Neuronal stem cell (in vitro differentiated cells): Measurements from ENCODE around the gene CASK.

Experiments used
- DNase-seq: peaks from one replicate; pipeline ENCODE4 v3.0.0-alpha.2; 2013; ENCODE audit warnings: low spot score
- H2AFZ ChIP-seq: one replicate; pipeline ENCODE4 v1.6.1; 2013; ENCODE audit warnings: mild to moderate bottlenecking, low read length, inconsistent platforms
- H2AK5ac ChIP-seq: 2 replicates; pipeline ENCODE4 v1.6.1; 2013; ENCODE audit warnings: low read depth, mild to moderate bottlenecking, inconsistent platforms, low read length, moderate library complexity, mixed read lengths
- H2BK120ac ChIP-seq: 2 replicates; pipeline ENCODE4 v1.6.1; 2013; ENCODE audit warnings: low read depth, mild to moderate bottlenecking, inconsistent platforms, low read length, moderate library complexity, mixed read lengths
- H2BK12ac ChIP-seq: one replicate; pipeline ENCODE4 v1.6.1; 2013; ENCODE audit warnings: low read length, inconsistent platforms
- H2BK15ac ChIP-seq: 2 replicates; pipeline ENCODE4 v1.6.1; 2013; ENCODE audit warnings: mild to moderate bottlenecking, low read length, inconsistent platforms, mixed read lengths
- H2BK5ac ChIP-seq: one replicate; pipeline ENCODE4 v1.6.1; 2013; ENCODE audit warnings: inconsistent platforms, mild to moderate bottlenecking, low read length, moderate library complexity
- H3K14ac ChIP-seq: one replicate; pipeline ENCODE4 v1.6.1; 2013; ENCODE audit warnings: low read length, inconsistent platforms
- H3K18ac ChIP-seq: 2 replicates; pipeline ENCODE4 v1.6.1; 2013; ENCODE audit warnings: low read length, inconsistent platforms
- H3K23ac ChIP-seq: 2 replicates; pipeline ENCODE4 v1.6.1; 2013; ENCODE audit warnings: low read depth, mild to moderate bottlenecking, mixed read lengths, low read length, inconsistent platforms; ENCODE audit not compliant: poor library complexity
- H3K27ac ChIP-seq: replicated peaks from 3 replicates; pipeline ENCODE4 v1.5.1; 2013; ENCODE audit warnings: low read length, inconsistent platforms
- H3K27me3 ChIP-seq, 3 experiments: 2 replicates each; pipeline ENCODE4 v1.6.1; 2013; ENCODE audit warnings: low read length in 3 of 3, mild to moderate bottlenecking in 2 of 3, inconsistent platforms in 1 of 3, low read depth in 1 of 3, mixed read lengths in 1 of 3, moderate library complexity in 1 of 3; ENCODE audit not compliant: control insufficient read depth in 3 of 3, insufficient read depth in 3 of 3
- H3K36me3 ChIP-seq, 2 donors: replicated peaks in 1 of 2; 2 replicates each; pipeline ENCODE4 v1.6.1; 2013; ENCODE audit warnings: low read length in 2 of 2; ENCODE audit not compliant: control insufficient read depth in 2 of 2, insufficient read depth in 2 of 2
- H3K4ac ChIP-seq: 2 replicates; pipeline ENCODE4 v1.6.1; 2013; ENCODE audit warnings: inconsistent platforms, mild to moderate bottlenecking, low read length, moderate library complexity
- H3K4me1 ChIP-seq, 2 donors: 1 replicate in 1 of 2; 2 replicates in 1 of 2; pipeline ENCODE4 v1.6.1; 2013; ENCODE audit warnings: low read length in 2 of 2, low read depth in 1 of 2; ENCODE audit not compliant: control insufficient read depth in 2 of 2, insufficient read depth in 1 of 2
- H3K4me2 ChIP-seq: one replicate; pipeline ENCODE4 v1.6.1; 2013; ENCODE audit warnings: mild to moderate bottlenecking, low read length, inconsistent platforms; ENCODE audit not compliant: insufficient read depth, poor library complexity, severe bottlenecking
- H3K4me3 ChIP-seq, 2 donors: 2 replicates each; pipeline ENCODE4 v1.5.1; 2013; ENCODE audit warnings: low read length in 2 of 2, mild to moderate bottlenecking in 2 of 2, inconsistent platforms in 1 of 2, moderate library complexity in 1 of 2
- H3K79me1 ChIP-seq: one replicate; pipeline ENCODE4 v1.6.1; 2013; ENCODE audit warnings: low read depth, mild to moderate bottlenecking, inconsistent platforms, low read length, moderate library complexity
- H3K9ac ChIP-seq: one replicate; pipeline ENCODE4 v1.6.1; 2013; ENCODE audit warnings: mild to moderate bottlenecking, low read depth, low read length, inconsistent platforms; ENCODE audit not compliant: poor library complexity
- H3K9me3 ChIP-seq, 2 donors: replicated peaks in 1 of 2; 2 replicates each; pipeline versions ENCODE3 to v1.6.1; 2013; ENCODE audit warnings: low read length in 2 of 2, mild to moderate bottlenecking in 2 of 2, inconsistent platforms in 1 of 2, low read depth in 1 of 2, mixed read lengths in 1 of 2, moderate library complexity in 1 of 2; ENCODE audit not compliant: control insufficient read depth in 2 of 2, insufficient read depth in 1 of 2
- H4K8ac ChIP-seq: one replicate; pipeline ENCODE4 v1.6.1; 2013; ENCODE audit warnings: low read depth, mild to moderate bottlenecking, inconsistent platforms, low read length, moderate library complexity
- H4K91ac ChIP-seq: one replicate; pipeline ENCODE4 v1.6.1; 2013; ENCODE audit warnings: low read length, low read depth, mild to moderate bottlenecking, inconsistent platforms; ENCODE audit not compliant: poor library complexity
- WGBS, 2 donors: extraction: QIAGEN DNeasy Blood & Tissue Kit; methylation state at CpG; one replicate each; pipeline ENCODE4 v1.1.7; 2013; ENCODE audit warnings: missing lambda C conversion rate in 2 of 2, mixed read lengths in 1 of 2; ENCODE audit not compliant: insufficient read length in 2 of 2, insufficient replicate concordance in 1 of 2; ENCODE audit errors: extremely low coverage in 2 of 2; 5-methylcytosine and 5-hydroxymethylcytosine counted together

Gene CASK

DNA sequence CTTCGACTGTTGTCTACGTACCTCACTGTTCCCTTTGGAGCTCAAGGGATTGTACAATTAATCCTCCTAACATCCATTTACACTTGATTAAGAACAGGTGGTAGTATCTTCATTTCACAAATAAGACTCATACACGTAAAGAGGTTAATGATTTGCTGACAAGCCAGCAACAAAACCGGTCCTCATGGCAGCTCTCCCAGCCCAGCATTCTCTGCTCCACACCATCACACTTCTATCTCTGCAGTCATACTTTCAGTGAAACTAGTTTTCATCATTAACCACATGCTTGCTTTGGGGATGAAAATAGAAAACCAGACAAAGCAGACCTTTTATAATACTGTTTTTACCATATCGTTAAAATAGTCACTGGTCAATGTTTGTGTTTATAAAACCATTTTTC is 28.7 kb upstream of the CASK start:
- H3K9me3 ChIP-seq = no peaks in the 10 kb centered on the region
- no peak overlapping the region for H4K91ac ChIP-seq
- no peak overlapping the region for H3K9ac ChIP-seq
- H3K27ac ChIP-seq = no peak overlapping the region
- WGBS, 2 donors = no CpG with 5 or more reads among the region's 5 CpGs
- H3K4ac ChIP-seq = no peak overlapping the region
- H4K8ac ChIP-seq = no peak overlapping the region
- H3K14ac ChIP-seq = no peak overlapping the region
- H3K79me1 ChIP-seq = no peaks in the 10 kb centered on the region
- H2BK5ac ChIP-seq = no peak overlapping the region
- no peak overlapping the region for H2AK5ac ChIP-seq
- no peaks in the 10 kb centered on the region for H3K36me3 ChIP-seq
- H2AFZ ChIP-seq = no peak overlapping the region
- no peak overlapping the region for H3K4me3 ChIP-seq
- H3K18ac ChIP-seq = no peak overlapping the region
- no peak overlapping the region for H2BK120ac ChIP-seq
- H3K4me1 ChIP-seq = peaks cover under 1 to 3% of the 10 kb centered on the region in 2 donors
- no peak overlapping the region for H3K4me2 ChIP-seq
- no peak for DNase-seq
- H3K23ac ChIP-seq = no peak overlapping the region
- no peak overlapping the region for H2BK12ac ChIP-seq
- H2BK15ac ChIP-seq = no peak overlapping the region
- H3K27me3 ChIP-seq = peaks cover 0 to 6% (median 0%) of the 10 kb centered on the region in 3 experiments

DNA sequence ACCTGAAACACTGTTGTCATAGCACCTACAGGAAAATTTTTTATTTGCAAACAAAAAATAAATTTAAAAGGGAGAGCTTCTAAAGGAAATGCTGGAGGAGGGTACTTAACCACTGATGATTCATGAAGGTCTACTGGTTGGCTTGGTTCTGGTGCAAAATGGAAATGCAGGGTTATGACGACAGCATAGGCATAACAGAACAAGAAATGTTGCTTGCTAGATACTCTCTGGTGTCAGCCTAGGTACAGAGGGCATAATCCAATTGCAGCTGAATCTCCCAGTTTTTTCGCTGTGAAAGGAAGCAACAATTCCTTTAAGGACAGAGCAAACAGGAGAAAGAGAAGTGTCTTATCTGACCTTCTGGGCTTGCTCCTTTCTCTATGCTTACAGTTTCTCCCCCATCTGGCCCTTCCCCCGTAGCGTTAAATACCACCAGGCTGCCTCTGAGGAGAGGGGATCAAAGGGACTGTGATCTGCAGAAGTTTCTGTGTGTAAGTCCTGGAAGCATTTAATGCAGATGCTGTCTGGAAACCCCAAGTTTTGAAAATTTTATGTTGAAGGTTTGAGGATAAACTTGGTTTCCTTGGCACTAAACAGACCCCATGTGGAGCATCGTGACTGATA is 23.7 kb upstream of the CASK start:
- Histone ChIP-seq H2BK5ac (no peak overlapping the region), H2AFZ (peak overlapping the region; percentile 59), H2BK15ac (no peak overlapping the region), H2BK12ac (no peak overlapping the region), H3K4me3 (no peak overlapping the region), H2AK5ac (no peak overlapping the region), H3K9ac (no peak overlapping the region), H2BK120ac (no peak overlapping the region), H3K79me1 (no peaks in the 10 kb centered on the region), H3K36me3 (no peaks in the 10 kb centered on the region), H3K23ac (no peak overlapping the region), H3K4ac (no peak overlapping the region), H3K4me2 (no peak overlapping the region), H4K8ac (no peak overlapping the region), H4K91ac (no peak overlapping the region), H3K9me3 (no peaks in the 10 kb centered on the region), H3K27me3 (peaks cover 0 to 3% (median 0%) of the 10 kb centered on the region in 3 experiments), H3K4me1 (peaks cover 2 to 10% of the 10 kb centered on the region in 2 donors), H3K27ac (no peak overlapping the region), H3K18ac (no peak overlapping the region), H3K14ac (no peak overlapping the region)
- no CpG with 5 or more reads among the region's 5 CpGs for whole genome bisulfite sequencing, 2 donors
- DNase-seq = no peak

DNA sequence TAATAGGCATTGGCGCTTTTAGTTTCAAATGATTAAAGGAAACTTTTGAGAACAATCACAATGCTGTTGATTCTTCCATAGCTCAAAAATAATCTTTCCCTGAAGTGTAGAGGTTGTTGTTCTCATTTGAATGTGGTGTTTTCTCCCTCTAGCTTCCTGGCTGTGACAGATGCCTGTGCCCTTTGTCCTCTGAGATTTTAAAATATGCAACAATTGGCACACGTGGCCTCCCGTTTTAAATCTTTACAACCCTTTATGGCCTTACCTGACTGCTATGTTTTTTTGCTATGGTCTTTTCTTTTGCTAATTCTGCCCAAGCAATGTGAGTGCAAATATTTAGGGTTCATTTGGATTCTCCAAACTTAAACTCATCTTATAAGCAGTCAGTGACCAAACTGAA is 22.9 kb upstream of the CASK start:
- no peak overlapping the region for H3K14ac ChIP-seq
- no peak overlapping the region for H3K9ac ChIP-seq
- peak overlapping the region; percentile 74 for H2AFZ ChIP-seq
- no peaks in the 10 kb centered on the region for H3K9me3 ChIP-seq
- H3K79me1 ChIP-seq = no peaks in the 10 kb centered on the region
- WGBS, 2 donors = no CpG with 5 or more reads among the region's 3 CpGs
- H2BK15ac ChIP-seq = no peak overlapping the region
- no peak overlapping the region for H3K4ac ChIP-seq
- no peak overlapping the region for H3K4me2 ChIP-seq
- H3K27me3 ChIP-seq = peaks cover 0 to 3% (median 0%) of the 10 kb centered on the region in 3 experiments
- H4K91ac ChIP-seq = no peak overlapping the region
- H3K36me3 ChIP-seq = no peaks in the 10 kb centered on the region
- DNase-seq = no peak
- H3K4me3 ChIP-seq = no peak overlapping the region
- H2BK5ac ChIP-seq = no peak overlapping the region
- H4K8ac ChIP-seq = no peak overlapping the region
- no peak overlapping the region for H2AK5ac ChIP-seq
- H3K23ac ChIP-seq = no peak overlapping the region
- no peak overlapping the region for H3K18ac ChIP-seq
- H2BK12ac ChIP-seq = no peak overlapping the region
- no peak overlapping the region for H3K27ac ChIP-seq
- H2BK120ac ChIP-seq = no peak overlapping the region
- H3K4me1 ChIP-seq = peaks cover 2 to 10% of the 10 kb centered on the region in 2 donors

DNA sequence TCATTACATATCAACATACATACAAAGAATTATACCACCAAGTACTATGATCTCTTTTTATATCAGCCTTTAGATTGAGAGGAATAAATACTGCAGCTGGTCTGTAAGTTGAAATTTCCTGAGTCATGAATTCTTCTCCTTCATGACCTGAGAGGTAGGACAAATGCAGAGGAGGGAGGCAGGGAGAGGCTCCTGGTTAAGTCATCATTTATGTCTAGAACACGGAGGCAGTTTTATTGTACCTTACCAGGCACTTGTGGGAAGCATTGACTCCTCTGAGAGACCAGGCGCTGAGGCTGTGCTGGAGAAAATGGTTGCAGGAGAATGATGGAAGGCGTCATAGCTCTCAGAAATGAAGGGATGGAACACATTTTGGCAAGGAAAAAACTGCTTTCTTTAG is 12.5 kb upstream of the CASK start:
- Histone ChIP-seq H2BK15ac (no peak overlapping the region), H2BK5ac (no peak overlapping the region), H3K14ac (no peak overlapping the region)

More for the DNA sequence above, 12.5 kb upstream of the CASK start:
- no peak overlapping the region for H3K23ac ChIP-seq
- DNase-seq = no peak
- no peaks in the 10 kb centered on the region for H3K9me3 ChIP-seq
- H2AK5ac ChIP-seq = no peak overlapping the region
- H3K4me1 ChIP-seq = no peaks in the 10 kb centered on the region
- no peak overlapping the region for H3K4me2 ChIP-seq
- no peak overlapping the region for H2AFZ ChIP-seq
- WGBS, 2 donors = no CpG with 5 or more reads among the region's 3 CpGs
- H4K91ac ChIP-seq = no peak overlapping the region
- H3K4ac ChIP-seq = no peak overlapping the region
- no peaks in the 10 kb centered on the region for H3K79me1 ChIP-seq
- no peak overlapping the region for H4K8ac ChIP-seq
- no peaks in the 10 kb centered on the region for H3K36me3 ChIP-seq
- H3K18ac ChIP-seq = no peak overlapping the region
- no peak overlapping the region for H3K27ac ChIP-seq
- H3K4me3 ChIP-seq = no peak overlapping the region
- H2BK12ac ChIP-seq = no peak overlapping the region
- H3K27me3 ChIP-seq = no peaks in the 10 kb centered on the region
- no peak overlapping the region for H2BK120ac ChIP-seq
- no peak overlapping the region for H3K9ac ChIP-seq
